LNCAP (cell line): Measurements from ENCODE around the gene MYO18B.

Source experiments
- CTCF ChIP-seq: fragments of 450-650 bp; IDR thresholded peaks from 2 replicates; pipeline ENCODE4 v1.5.1; 2017; ENCODE audit warnings: mild to moderate bottlenecking

MYO18B gene

GRCh38 chr22:25754527-25755202 is 12.7 kb downstream of the MYO18B start:
- no peak for TF ChIP-seq CTCF

- no peak for TF ChIP-seq CTCF
Observed at GRCh38 chr22:25757686-25758085, 15.7 kb downstream of the MYO18B start.

- no peak for TF ChIP-seq CTCF
Observed at GRCh38 chr22:25758316-25758715, 16.3 kb downstream of the MYO18B start.

- no peak for TF ChIP-seq CTCF
Observed at GRCh38 chr22:25759825-25760231, 17.8 kb downstream of the MYO18B start.

GRCh38 chr22:25760294-25760693 is 18.3 kb downstream of the MYO18B start:
- TF ChIP-seq CTCF = no peak

GRCh38 chr22:25760848-25761595 is 19.0 kb downstream of the MYO18B start:
- TF ChIP-seq CTCF = no peak

- no peak for TF ChIP-seq CTCF
Observed at GRCh38 chr22:25762147-25762546, 20.2 kb downstream of the MYO18B start.
